ENCODE measurements around the gene SULT1E1.
"Not testable (repeated sequence)": the region's sequence is repeated elsewhere in the genome, so short reads cannot be mapped to it uniquely, and the experiment has no call there.

SULT1E1 gene

GRCh38 chr4:69830192-69830559 is 29.8 kb downstream of the SULT1E1 start:
- ATAC-seq: no peak; the same call in 2 of the 3 replicates
- no peak for TF ChIP-seq POU6F1 (CRISPR knock-in tag; IDR thresholded peaks at IDR 0.05; ENCODE audit: borderline replicate concordance, low read depth)
- TF ChIP-seq BACH2 (CRISPR knock-in tag; IDR thresholded peaks at IDR 0.05; ENCODE audit: borderline replicate concordance): no peak
- no peak for TF ChIP-seq SNAI2 (CRISPR knock-in tag; IDR thresholded peaks at IDR 0.05)
- TF ChIP-seq ZNF70 (CRISPR knock-in tag; IDR thresholded peaks at IDR 0.05): no peak
- TF ChIP-seq PPARA (CRISPR knock-in tag; IDR thresholded peaks at IDR 0.05; ENCODE audit: borderline replicate concordance): no peak
- no peak for TF ChIP-seq ZNF8 (CRISPR knock-in tag; IDR thresholded peaks at IDR 0.05)
- TF ChIP-seq ZFP3 (CRISPR knock-in tag; IDR thresholded peaks at IDR 0.05): no peak
- TF ChIP-seq ARNTL (CRISPR knock-in tag; IDR thresholded peaks at IDR 0.05; ENCODE audit: borderline replicate concordance, low read depth): no peak
- no peak for TF ChIP-seq CREB5 (CRISPR knock-in tag; IDR thresholded peaks at IDR 0.05; ENCODE audit: low read depth)
- no peak for TF ChIP-seq ZFP30 (CRISPR knock-in tag; IDR thresholded peaks at IDR 0.05)
- no peak for TF ChIP-seq ISL1 (CRISPR knock-in tag; IDR thresholded peaks at IDR 0.05)
- TF ChIP-seq ESRRG (CRISPR knock-in tag; IDR thresholded peaks at IDR 0.05): no peak
- TF ChIP-seq TOX (CRISPR knock-in tag; IDR thresholded peaks at IDR 0.05; ENCODE audit: borderline replicate concordance): no peak
- no peak for TF ChIP-seq GLIS3 (CRISPR knock-in tag; IDR thresholded peaks at IDR 0.05)
- TF ChIP-seq OSR1 (CRISPR knock-in tag; IDR thresholded peaks at IDR 0.05): no peak
- no peak for TF ChIP-seq TSHZ2 (CRISPR knock-in tag; IDR thresholded peaks at IDR 0.05)

GRCh38 chr4:69829678-69830077 is 30.3 kb downstream of the SULT1E1 start:
- TF ChIP-seq ZNF70 (CRISPR knock-in tag; IDR thresholded peaks at IDR 0.05) (no peak), PPARA (CRISPR knock-in tag; IDR thresholded peaks at IDR 0.05; ENCODE audit: borderline replicate concordance) (no peak), GLIS3 (CRISPR knock-in tag; IDR thresholded peaks at IDR 0.05) (no peak), ARNTL (CRISPR knock-in tag; IDR thresholded peaks at IDR 0.05; ENCODE audit: borderline replicate concordance, low read depth) (no peak), TSHZ2 (CRISPR knock-in tag; IDR thresholded peaks at IDR 0.05) (no peak), ZNF8 (CRISPR knock-in tag; IDR thresholded peaks at IDR 0.05) (no peak), ZFP30 (CRISPR knock-in tag; IDR thresholded peaks at IDR 0.05) (no peak), OSR1 (CRISPR knock-in tag; IDR thresholded peaks at IDR 0.05) (no peak), TOX (CRISPR knock-in tag; IDR thresholded peaks at IDR 0.05; ENCODE audit: borderline replicate concordance) (no peak), ZNF565 (CRISPR knock-in tag; conservative IDR thresholded peaks at IDR 0.05; ENCODE audit: low read depth) (no peak)
- ATAC-seq: peak; percentile 8; the same call in 1 of the 3 replicates

GRCh38 chr4:69828828-69829227 is 31.1 kb downstream of the SULT1E1 start:
- ATAC-seq: peak; percentile 15

GRCh38 chr4:69825056-69825455 is 34.9 kb downstream of the SULT1E1 start:
- not testable (repeated sequence) for ATAC-seq

More at GRCh38 chr4:69828828-69829227, 31.1 kb downstream of the SULT1E1 start:
- no peak for TF ChIP-seq TSHZ2 (CRISPR knock-in tag; IDR thresholded peaks at IDR 0.05)

Measured in SK-N-SH treated with all-trans-retinoic acid at 6 μM for 48 hours (cell line).